GM21423 (cell line): ENCODE results near the gene CIRBP.
A peak's percentile ranks its signal among the peaks of the same experiment; 100 is the strongest.

ENCODE experiments used
- ATAC-seq: cut with Tn5 transposase; IDR thresholded peaks from one replicate; pipeline ENCODE4 v1.9.1; 2021; ENCODE audit warnings: mild to moderate bottlenecking, moderate library complexity; ENCODE audit not compliant: unreplicated experiment

Gene CIRBP

DNA sequence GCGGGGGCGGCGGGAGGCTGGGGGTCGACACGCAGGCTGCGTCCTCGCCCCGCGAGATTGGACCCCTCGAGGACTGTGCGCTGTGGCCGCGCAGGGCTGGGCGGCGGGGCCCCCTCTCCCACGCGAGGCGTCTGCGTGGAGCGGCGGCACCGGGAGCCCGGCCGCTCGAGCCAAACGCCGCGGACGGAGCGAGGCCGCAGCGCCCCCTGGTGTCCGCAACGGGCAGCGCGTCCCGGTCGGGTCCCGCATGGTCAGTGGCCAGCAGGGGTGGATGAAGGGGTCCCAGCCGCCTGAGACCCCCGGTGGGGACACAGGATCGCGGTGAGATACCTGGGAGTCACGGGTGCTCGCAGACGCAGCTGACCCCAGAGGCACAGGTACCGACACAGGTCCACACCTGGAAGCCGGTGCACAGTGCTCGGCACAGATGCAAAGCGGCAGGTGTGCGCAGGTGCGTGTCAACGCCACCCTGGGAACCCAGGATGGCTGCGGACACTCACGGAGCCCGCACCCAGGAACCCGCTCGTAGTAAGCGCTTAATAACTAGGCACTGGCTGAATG, 2.1 kb upstream of the CIRBP start:
- ATAC-seq: peak; percentile 11

DNA sequence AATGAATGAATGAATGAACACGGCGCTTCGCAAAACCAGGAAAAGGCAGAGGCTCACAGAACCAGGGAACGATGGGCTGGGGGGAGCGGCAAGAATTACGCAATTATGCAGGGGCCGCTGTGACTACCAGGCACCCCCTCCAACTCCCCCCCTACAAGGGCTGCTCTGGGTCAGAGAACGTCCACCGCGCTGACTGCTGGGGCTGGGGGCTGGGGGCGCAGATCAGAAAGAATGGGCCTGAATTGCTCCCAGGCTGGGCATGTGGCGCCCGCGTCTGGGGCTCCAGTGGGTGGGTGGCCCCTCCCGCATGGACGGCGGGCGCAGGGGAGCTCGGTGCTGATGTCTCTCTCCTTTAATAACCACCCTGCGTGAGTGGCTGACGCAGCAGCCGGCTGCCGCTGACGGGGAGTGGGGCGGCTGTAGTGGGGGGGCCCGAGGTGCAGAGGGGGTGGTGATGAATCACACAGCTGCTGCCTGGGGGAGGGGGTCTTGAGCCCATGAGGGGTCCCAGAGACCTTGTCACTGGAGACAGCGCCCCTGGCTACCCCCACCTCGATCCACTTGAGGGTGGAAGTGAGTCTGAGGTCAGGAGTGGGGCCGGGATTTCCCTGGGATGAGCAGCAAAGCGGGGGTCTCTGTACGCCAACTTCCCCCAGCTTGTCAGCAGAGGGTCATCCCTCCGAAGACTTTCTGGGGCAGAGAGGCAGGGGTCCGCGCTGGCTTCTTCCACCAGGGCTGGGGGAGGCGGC, 1.5 kb upstream of the CIRBP start:
- ATAC-seq: no peak

DNA sequence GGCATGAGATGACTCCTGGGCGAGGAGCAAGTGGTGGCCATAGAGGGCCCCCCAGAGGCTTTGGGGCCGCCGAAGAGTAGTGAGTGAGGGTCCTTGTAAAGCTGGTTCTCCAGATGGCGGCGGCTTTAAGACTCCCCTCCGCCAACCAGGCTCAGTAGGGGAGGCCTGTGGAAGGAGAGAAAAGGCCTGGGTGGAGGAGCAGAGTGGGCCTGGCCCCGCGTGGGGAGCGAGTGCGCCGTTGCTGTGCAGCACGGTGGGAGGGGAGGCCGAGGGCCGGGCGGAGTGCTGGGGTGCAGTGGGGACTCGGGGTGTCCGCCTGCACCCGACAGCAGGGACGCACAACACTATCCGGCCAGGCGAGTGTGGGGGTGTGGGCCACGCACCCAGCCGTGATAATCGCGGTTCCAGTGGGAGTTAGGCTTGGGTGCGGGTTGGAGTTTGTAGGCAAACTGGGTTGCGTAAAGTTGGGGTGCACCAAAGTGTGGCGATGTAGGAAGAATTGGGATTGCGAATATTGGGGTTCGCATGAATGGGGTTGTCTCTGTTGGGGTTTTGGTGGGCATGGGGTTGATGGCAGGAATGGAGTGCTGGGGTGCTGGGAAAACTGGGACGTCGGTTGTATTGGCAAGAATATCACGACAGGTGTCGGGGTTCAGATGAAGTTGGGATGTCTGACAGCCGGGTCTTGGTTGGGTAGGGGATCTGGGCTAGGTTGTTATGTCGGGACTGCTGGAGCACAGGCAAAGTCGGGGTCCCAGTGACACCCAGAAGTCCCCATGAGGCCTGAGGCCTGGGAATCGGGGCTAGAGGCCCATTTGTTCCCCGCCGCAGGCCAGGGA, 687 bp upstream of the CIRBP start:
- no peak for ATAC-seq

DNA sequence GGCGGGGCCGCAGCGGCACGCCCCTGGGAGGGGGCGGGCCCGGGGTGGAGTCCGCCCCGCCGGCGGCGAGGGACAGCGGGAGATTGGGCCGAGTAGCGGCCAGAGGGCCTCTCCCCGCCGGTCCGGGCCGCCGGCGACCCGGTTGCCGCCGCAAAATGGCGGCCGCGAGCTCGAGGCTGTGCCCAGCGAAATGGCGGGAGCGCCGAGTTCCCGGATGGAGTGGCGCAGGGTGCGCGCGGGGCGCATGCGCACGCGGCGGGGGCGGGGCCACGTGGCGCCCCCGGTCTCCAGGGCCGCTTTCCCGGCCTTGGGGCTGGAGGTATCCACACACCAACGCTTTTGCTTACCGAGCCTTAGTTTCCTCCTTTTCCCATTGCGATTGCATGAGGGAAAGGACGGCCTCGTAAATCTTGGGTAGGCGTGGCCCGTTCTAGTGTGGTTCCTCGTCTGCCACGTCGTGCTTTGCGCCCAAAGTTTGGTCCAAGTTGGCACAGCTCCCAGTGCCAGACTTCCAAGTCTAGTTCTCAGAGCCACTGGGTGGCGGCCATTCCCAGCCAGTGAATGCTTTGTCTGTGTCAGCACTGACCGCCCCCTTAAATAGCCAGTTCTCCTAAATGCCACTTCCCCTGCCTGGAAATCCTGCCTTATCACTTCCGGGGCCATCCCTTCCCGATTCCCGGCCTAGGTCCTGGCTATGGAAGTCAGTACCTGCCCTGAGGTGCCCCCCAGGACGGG, 513 bp downstream of the CIRBP start:
- peak; percentile 20 for ATAC-seq

DNA sequence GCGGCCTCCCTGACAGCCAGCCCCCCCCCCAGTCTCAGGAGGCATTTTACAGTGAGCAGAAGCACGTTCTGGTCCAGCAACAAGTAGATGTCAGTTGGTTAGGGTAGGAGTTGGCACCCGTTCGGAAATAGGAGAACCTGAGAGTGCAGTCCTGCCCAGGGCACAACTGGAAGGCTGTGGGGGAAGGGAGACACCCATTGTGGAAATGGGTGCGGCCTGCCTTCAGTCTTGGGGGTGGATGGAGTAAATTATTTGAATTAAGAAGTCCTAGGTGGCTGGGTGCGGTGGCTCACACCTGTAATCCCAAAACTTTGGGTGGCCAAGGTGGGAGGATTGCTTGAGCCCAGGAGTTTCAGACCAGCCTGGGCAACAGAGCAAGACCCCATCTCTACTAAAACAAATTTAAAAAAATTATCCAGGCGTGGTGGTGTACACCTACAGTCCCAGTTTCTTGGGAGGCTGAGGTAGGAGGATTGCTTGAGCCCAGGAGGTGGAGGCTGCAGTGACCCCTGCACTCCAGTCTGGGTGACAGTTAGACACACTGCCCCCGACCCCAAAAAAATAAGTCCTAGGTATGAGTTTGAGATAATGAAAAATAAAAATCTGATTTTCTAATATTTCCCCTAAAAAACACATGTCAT, 1.2 kb downstream of the CIRBP start:
- no peak for ATAC-seq

DNA sequence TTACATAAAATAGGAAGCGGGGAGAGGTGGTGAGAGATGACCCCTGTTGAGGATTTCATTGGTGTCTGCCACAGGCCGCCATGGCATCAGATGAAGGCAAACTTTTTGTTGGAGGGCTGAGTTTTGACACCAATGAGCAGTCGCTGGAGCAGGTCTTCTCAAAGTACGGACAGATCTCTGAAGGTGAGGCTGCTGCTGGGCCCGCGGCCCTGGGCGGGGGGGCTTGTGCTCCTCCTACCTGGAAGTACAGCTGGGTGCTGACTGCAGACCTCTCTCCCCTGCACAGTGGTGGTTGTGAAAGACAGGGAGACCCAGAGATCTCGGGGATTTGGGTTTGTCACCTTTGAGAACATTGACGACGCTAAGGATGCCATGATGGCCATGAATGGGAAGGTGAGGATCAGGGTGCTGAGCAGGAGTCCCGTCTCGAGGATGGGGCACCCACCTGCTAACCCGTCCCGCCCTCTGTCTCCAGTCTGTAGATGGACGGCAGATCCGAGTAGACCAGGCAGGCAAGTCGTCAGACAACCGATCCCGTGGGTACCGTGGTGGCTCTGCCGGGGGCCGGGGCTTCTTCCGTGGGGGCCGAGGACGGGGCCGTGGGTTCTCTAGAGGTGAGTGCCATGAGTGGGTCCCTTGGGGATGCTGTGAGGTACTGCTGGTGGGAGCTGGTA, 1.9 kb downstream of the CIRBP start:
- ATAC-seq: no peak

DNA sequence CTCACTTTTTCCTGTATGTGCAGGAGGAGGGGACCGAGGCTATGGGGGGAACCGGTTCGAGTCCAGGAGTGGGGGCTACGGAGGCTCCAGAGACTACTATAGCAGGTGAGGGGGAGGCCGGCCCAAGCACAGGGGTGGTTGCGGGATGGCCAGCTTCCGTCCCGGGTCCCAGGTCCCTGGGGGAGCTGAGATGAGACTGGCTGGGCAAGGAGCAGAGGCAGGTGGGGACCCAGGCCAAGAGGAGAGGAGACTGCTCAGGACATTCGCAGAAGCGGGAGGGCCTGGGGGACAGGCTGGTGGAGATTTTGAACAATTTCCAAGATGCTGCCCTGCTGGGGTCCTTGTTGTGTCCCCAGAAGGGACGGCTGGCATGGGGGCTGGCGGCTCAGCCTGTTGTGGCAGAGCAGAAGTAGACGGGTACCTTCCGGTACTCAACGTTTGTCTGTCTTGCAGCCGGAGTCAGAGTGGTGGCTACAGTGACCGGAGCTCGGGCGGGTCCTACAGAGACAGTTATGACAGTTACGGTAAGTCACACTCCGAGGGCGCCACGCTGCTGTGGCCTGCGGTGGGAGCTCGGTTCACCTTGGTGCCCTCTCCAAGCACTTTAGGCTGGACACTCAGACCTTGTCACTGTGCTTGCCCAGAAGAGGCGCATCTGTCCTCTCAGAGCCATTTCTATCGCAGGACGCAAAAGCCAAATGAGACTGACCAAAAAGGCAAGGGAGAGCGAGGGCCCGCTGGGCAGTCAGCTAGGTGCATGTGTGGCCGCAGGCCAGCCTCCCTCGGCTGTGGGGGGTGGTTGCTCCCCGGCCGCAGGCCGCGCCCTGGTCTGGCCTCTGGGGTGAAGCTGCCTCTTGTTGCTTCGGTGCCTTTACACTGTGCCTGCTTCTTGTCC, 2.6 kb downstream of the CIRBP start:
- ATAC-seq: no peak

DNA sequence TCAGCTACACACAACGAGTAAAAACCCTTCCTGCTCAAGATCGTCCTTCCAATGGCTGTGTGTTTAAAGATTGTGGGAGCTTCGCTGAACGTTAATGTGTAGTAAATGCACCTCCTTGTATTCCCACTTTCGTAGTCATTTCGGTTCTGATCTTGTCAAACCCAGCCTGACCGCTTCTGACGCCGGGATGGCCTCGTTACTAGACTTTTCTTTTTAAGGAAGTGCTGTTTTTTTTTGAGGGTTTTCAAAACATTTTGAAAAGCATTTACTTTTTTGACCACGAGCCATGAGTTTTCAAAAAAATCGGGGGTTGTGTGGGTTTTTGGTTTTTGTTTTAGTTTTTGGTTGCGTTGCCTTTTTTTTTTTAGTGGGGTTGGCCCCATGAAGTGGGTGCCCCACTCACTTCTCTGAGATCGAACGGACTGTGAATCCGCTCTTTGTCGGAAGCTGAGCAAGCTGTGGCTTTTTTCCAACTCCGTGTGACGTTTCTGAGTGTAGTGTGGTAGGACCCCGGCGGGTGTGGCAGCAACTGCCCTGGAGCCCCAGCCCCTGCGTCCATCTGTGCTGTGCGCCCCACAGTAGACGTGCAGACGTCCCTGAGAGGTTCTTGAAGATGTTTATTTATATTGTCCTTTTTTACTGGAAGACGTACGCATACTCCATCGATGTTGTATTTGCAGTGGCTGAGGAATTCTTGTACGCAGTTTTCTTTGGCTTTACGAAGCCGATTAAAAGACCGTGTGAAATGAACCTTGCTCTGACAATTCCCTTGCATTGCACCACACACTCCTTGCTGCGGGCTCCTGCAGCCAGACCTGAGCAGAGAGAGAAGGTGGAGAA, 3.5 kb downstream of the CIRBP start:
- ATAC-seq: no peak

DNA sequence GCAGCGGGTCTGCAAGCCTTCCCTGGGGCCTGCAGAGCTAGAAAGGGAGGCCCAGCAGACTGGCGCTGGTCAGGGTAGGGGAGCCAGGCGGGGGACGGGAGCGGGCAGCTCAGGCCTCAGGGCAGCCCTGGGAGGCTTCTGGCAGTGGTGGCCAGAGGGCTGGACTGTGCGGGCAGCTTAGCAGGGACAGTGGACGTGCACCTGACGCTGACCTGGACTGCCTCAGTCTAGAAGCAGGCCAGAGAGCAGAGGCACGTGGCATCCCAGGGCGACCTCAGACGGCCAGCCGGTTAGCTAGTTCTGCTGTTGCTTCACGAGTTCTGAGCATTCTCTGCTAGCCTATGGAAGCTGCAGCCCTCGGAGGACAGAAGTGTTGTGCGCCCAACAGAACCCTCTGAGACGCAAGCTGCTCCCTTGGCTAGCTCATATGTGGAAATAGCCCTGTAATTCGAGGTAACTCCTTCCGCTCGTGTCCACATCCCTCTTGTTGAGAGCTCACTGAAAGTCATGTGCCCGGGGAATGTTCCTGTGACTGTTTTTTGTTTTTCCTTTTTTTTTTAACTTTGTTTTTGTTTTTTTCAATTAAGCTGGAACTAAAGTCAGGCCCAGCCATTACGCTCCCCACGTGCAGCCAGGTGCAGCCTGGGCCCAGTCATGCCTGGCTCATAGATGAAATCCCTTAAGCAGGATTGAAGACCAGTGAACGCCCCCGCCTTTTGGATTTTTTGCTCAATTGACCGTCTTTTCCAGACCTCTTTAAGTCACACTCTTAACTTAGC, 4.3 kb downstream of the CIRBP start:
- no peak for ATAC-seq

DNA sequence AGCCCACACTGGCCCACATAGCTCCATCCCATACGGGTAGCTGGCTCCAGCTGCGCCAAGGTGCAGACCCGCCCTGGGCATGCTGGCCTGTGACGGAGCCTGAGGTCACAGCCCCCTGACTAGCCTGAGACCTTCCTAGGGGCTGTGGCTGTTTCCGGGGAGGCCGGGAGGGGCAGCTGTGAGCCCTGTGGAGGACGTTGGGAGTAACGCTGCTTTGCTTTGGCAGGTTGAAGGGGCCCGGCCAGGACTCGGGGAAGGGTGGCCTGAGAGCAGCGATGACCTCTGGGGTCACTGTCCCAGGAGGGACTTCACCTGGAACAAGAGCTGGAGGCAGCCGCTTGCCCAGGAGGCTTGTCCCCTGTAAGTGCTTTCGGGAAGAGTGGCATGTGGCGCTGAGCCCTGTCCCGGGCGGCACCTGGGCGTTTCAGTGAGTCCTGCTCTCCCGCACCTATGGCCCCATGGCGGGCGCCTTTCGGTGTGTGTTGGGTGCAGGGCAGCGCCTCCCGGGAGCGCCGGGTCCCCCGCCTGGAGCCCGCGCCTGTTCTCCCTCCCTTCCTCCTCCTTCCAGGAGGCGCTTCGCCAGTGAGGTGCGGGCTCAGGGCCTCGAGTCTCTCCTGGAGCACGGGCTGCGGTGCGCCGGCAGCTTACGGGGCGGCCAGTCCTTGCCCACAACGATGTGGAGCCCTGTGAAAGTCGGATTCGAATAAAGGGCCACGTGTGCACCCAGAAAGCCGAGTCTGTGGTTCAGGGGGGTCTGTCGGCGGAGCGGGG, 5.1 kb downstream of the CIRBP start:
- ATAC-seq: no peak

DNA sequence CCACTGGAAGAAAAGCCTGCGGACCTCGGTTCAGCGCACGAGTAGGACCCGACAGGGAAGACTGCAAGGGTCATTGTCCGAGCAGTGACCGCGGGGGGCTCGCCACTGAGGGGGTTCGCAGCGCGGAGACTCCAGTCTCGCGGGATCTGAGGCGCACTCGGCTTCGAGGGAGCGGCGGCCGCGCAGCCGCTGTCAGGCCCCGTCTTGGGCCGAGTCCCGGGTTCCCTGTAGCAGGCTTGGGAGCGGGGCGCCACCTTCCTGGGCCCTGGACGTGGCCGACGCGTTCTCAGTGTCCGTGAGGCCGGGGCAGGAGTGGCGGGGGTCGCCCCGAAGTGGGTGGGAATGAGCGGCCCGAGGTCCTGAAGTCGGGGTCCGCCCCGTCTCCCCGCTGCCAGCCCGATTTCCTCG, 5.7 kb downstream of the CIRBP start:
- ATAC-seq: no peak

DNA sequence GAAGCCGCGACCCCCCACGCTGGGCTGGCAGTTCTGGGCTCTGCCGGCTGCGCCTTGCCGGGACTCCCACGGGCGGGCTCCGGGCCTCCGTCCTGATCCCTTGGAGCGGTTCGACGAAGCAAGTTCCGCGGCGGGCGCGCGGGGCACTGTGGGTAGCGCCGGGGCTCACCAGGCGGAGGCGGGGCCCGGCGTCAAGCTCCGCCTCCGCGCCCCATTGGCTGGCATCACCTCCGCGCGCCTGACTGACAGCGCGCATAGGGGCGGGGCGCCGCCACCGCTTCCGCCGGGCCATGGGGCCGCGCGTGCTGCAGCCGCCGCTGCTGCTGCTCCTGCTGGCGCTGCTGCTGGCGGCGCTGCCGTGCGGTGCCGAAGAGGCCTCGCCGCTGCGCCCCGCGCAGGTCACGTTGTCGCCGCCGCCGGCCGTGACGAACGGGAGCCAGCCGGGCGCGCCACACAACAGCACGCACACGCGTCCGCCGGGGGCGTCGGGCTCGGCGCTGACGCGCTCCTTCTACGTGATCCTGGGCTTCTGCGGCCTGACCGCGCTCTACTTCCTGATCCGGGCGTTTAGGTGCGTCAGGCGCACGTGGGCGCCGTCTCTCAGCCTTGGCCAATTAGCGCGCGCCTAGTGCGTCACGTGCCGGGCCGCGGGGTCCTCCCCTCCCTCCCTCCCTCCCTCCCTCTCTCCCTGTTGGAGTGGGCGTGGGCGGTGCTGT, 6.3 kb downstream of the CIRBP start, which contains the start of gene FAM174C:
FAM174C (plus strand) TSS at position 271 of the 716 bp plus-strand sequence; CDS start at position 291, 20 bp downstream.
- peak; percentile 64 for ATAC-seq

DNA sequence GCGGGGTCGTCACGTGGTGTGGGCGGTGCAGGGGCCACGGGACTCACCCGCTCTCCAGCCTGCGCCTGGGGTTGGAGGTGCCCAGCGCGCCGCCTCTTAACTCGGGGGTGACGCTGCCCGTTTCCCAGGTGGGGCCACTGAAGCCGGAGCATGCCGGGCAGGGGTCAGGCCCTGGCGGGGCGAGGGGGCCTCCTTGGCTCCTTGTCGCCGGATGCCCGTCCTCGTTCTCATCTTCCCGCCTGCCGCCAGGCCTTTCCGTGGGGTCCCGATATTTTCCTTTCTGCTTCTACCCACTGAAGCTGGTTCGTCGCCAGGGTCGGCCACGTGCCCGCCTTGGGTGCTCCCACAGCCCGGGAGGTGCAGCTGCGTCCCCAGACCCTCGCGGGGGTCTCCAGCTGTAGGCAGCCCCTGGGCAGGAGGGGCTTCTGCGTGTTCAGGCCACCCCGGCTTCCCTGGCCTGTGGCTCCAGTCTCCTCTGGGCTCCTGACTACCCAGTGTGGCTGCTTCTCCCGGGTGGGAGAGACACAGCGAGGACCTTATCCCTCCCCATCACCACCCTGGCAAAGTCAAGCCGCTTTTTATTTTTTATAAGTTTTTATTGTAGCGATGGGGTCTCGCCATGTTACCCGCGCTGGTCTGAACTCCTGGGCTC, 7.0 kb downstream of the CIRBP start:
- no peak for ATAC-seq

DNA sequence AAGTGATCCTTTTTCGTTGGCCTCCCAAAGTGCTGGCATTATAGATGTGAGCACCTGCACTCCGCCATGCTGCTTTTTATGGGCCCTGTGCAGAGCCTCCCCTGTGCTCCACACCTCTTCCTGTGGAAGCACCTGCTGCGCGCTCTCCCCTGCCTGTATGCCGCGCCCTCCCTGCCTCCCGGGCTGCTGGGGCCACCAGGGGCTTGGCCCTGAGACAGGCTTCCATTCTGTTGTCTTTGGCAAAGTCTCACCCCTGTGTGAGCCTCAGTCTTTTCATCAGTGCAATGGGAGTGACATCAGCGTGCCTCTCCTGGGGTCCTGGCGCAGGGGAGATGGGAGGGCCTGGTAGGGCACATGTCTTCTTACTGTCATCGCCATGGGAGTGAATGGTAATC, 7.5 kb downstream of the CIRBP start:
- no peak for ATAC-seq

DNA sequence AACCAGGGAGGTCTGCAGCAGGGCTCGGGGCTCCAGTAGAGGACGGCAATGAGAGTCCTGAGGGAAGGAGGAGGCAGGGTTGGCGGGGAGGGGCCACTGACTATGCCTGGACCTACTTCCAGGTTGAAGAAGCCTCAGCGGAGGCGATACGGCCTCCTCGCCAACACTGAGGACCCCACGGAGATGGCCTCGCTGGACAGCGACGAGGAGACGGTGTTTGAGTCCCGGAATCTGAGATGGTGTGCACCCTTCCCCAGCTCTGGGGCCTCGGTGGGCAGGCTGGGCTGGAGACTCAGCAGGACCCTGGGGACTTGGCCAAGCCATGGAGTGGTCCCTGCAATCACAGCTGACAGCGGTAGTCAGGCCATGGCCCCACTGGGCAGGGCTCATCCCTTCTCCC, 7.9 kb downstream of the CIRBP start:
- no peak for ATAC-seq

DNA sequence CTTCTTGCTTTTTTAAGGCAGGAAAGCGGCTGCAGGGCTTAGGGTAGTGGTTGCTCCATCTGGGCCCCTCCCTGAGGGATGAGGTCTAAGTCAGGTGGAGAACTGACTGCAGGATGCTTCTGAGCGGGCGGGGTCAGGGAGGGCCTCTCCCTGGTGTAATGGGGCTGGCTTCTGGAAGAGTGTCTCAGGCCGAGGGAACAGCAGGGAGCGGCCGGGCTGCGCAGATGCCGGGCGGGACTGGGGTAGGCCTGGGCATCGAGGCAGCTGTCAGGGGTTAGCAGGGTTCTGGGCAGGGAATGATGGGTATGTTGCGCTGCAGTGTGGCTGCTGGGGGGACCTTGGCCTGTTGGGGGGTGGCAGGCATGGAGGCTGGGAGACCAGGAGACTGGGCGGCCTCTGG, 8.9 kb downstream of the CIRBP start:
- ATAC-seq: no peak
